ENCODE data around the gene RBM39.

DNA sequence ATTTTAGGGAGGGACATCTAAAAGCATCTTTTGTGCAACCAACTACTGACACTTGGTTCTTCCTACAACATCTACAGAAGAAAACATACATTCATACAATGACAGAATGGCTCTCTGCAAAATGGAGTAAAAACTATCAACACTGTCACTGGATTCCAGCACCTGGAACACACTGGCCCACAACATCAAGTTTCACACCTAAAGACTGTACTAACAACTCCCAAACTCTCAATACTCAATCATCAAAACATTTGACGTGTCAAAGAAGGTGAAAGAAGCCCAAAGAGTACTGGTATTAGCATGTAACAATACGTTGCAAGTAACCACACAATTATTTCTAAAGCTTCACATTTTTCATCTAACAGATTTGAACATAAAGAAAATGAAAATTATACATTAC lies 79.5 kb downstream of the RBM39 start:
- TF ChIP-seq, protein P1, sequence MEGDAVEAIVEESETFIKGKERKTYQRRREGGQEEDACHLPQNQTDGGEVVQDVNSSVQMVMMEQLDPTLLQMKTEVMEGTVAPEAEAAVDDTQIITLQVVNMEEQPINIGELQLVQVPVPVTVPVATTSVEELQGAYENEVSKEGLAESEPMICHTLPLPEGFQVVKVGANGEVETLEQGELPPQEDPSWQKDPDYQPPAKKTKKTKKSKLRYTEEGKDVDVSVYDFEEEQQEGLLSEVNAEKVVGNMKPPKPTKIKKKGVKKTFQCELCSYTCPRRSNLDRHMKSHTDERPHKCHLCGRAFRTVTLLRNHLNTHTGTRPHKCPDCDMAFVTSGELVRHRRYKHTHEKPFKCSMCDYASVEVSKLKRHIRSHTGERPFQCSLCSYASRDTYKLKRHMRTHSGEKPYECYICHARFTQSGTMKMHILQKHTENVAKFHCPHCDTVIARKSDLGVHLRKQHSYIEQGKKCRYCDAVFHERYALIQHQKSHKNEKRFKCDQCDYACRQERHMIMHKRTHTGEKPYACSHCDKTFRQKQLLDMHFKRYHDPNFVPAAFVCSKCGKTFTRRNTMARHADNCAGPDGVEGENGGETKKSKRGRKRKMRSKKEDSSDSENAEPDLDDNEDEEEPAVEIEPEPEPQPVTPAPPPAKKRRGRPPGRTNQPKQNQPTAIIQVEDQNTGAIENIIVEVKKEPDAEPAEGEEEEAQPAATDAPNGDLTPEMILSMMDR (IDR thresholded peaks at IDR 0.05; ENCODE audit: low read depth, low read length), result no peak
- no peak for TF ChIP-seq EZH2phosphoT487 (IDR thresholded peaks at IDR 0.05; ENCODE audit: low read depth)
